GM12878 (cell line): ENCODE data around the gene TK1. TPM values are rescaled to one million over a fixed set of nuclear protein-coding genes. Genes with fewer than 3 reads are reported as not detected.

Source experiments
- DPF2 ChIP-seq: fragments of 450-650 bp; IDR thresholded peaks from 2 replicates; pipeline ENCODE4 v1.6.1; 2017; ENCODE audit warnings: mild to moderate bottlenecking
- FOXK2 ChIP-seq: fragments of 450-650 bp; IDR thresholded peaks from 2 replicates; pipeline ENCODE4 v1.6.1; 2017; ENCODE audit warnings: mild to moderate bottlenecking, moderate library complexity
- HDGF ChIP-seq: fragments of 450-650 bp; IDR thresholded peaks from 2 replicates; pipeline ENCODE4 v1.6.1; 2016; ENCODE audit warnings: antibody characterized with exemption
- KDM1A ChIP-seq: fragments of 200-600 bp; sonication (generic); IDR thresholded peaks from 2 replicates; pipeline ENCODE4 v1.6.1; 2016; ENCODE audit warnings: borderline replicate concordance
- KLF5 ChIP-seq: fragments of 450-650 bp; IDR thresholded peaks from 2 replicates; pipeline ENCODE4 v1.6.1; 2014; ENCODE audit warnings: mild to moderate bottlenecking; ENCODE audit not compliant: partially characterized antibody
- NFXL1 ChIP-seq: fragments of 450-650 bp; IDR thresholded peaks from 2 replicates; pipeline ENCODE4 v1.6.1; 2017; ENCODE audit warnings: antibody characterized with exemption, mild to moderate bottlenecking, borderline replicate concordance
- NFYA ChIP-seq: IDR thresholded peaks from 2 replicates; pipeline ENCODE4 v1.6.1; 2011; ENCODE audit warnings: low read depth, mild to moderate bottlenecking, low read length, improper control_type of control experiment, borderline replicate concordance
- PAX5 ChIP-seq: IDR thresholded peaks from 2 replicates; pipeline ENCODE4 v1.6.1; 2011; ENCODE audit warnings: low read depth, low read length, borderline replicate concordance
- RELA ChIP-seq: fragments of 450-650 bp; IDR thresholded peaks from 2 replicates; pipeline ENCODE4 v1.8.0; 2014; ENCODE audit warnings: borderline replicate concordance; ENCODE audit not compliant: partially characterized antibody
- SUPT20H ChIP-seq: IDR thresholded peaks from 2 replicates; pipeline ENCODE4 v1.6.1; 2011; ENCODE audit warnings: low read depth, mild to moderate bottlenecking, low read length, moderate library complexity, borderline replicate concordance; ENCODE audit not compliant: control insufficient read depth
- TCF12 ChIP-seq: IDR thresholded peaks from 2 replicates; pipeline ENCODE4 v1.6.1; 2011; ENCODE audit warnings: low read depth, mild to moderate bottlenecking, low read length
- ZNF217 ChIP-seq: fragments of 450-650 bp; IDR thresholded peaks from 2 replicates; pipeline ENCODE4 v1.6.1; 2017; ENCODE audit warnings: antibody characterized with exemption, mild to moderate bottlenecking
- ZNF274 ChIP-seq: IDR thresholded peaks from one replicate; pipeline ENCODE4 v1.8.0; 2011; ENCODE audit not compliant: insufficient read length, insufficient read depth
- ZSCAN29 ChIP-seq: fragments of 450-650 bp; IDR thresholded peaks from 2 replicates; pipeline ENCODE4 v1.6.1; 2017; ENCODE audit warnings: mild to moderate bottlenecking, moderate library complexity
- polyA plus RNA-seq, 11 experiments: library from polyadenylated mRNA; depleted of rRNA in 4 of 11; unstranded in 6 of 11; stranded (reverse) in 5 of 11; fragments of >200 nt; fragmentation: Nextera tagmentation in 4 of 11; fragmentation: Illumina TruSeq in 1 of 11; extraction: Ambion mirVana in 4 of 11; extraction: Trizol in 1 of 11; gene quantifications; 1 replicate in 1 of 11; 2 replicates in 10 of 11; pipeline versions ENCODE4 v1.2.1 to v1.2.3, GENCODE V29; 2011 to 2016; ENCODE audit warnings: inconsistent platforms in 2 of 11, missing spikeins in 2 of 11, low read depth in 1 of 11
- total RNA-seq, 4 experiments: library from RNA; depleted of rRNA in 3 of 4; stranded (reverse); fragments of >200 nt in 3 of 4; fragmentation: Illumina TruSeq in 1 of 4; extraction: Trizol in 1 of 4; gene quantifications; 2 replicates each; pipeline versions ENCODE4 v1.2.1 to v1.2.3, GENCODE V29; 2013 to 2021
- TF ChIP-seq, protein P1 (sequence below), 3 experiments: IDR thresholded peaks in 2 of 3; conservative IDR thresholded peaks in 1 of 3; 2 replicates each; pipeline ENCODE4 v1.5.1; 2011; ENCODE audit warnings: low read depth in 3 of 3, low read length in 3 of 3, mild to moderate bottlenecking in 3 of 3, control low read depth in 2 of 3, moderate library complexity in 2 of 3, inconsistent platforms in 1 of 3, mixed read lengths in 1 of 3; ENCODE audit not compliant: control insufficient read depth in 2 of 3, insufficient read depth in 1 of 3; ENCODE audit errors: extremely low read depth in 1 of 3
- TF ChIP-seq, protein P2 (sequence below): IDR thresholded peaks from 2 replicates; pipeline ENCODE4 v1.6.1; 2012; ENCODE audit warnings: mild to moderate bottlenecking, low read depth, low read length
- TF ChIP-seq, protein P3 (sequence below): fragments of 450-650 bp; IDR thresholded peaks from 2 replicates; pipeline ENCODE4 v1.6.1; 2016; ENCODE audit warnings: mild to moderate bottlenecking
- TF ChIP-seq, protein P4 (sequence below): fragments of 450-650 bp; IDR thresholded peaks from 2 replicates; pipeline ENCODE4 v1.6.1; 2018; ENCODE audit warnings: borderline replicate concordance, mild to moderate bottlenecking; ENCODE audit not compliant: partially characterized antibody
- TF ChIP-seq, protein P5 (sequence below): fragments of 450-650 bp; IDR thresholded peaks from 2 replicates; pipeline ENCODE4 v1.6.1; 2017; ENCODE audit warnings: low read depth, mild to moderate bottlenecking, moderate library complexity

The TK1 gene
- total and polyA plus RNA-seq, 10 of the 15 experiments (the other 5 are each of a cell fraction or from before 2014, with no cell fraction given): 4.6 to 175 (median 77.9) TPM

DNA sequence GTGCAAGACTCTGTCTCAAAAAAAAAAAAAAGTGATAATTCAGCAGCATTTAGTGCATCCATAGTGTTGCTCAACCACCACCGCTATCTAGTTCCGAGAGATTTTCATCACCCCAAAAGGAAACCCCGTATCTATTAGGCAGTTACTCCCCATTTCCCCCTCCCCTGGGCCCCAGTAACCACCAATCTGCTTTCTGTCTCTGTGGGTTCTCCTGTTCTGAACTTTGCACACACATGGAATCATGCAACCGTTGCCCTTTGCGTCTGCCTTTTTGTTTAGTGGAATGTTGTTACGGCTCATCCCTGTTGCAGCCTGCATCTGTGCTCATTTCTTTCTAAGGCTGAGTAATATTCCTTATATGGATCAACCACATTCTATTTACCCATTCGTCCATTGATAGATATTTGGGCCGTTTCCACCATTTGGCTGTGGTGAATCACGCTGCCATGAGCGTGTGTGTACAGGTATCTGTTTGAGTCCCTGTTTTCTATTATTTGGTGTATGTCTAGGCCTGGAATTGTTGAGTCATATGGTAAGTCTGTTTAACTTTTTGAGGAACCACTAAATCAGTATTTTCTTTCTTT lies 27.2 kb downstream of the TK1 start (continued):
- TF ChIP-seq, protein P1, sequence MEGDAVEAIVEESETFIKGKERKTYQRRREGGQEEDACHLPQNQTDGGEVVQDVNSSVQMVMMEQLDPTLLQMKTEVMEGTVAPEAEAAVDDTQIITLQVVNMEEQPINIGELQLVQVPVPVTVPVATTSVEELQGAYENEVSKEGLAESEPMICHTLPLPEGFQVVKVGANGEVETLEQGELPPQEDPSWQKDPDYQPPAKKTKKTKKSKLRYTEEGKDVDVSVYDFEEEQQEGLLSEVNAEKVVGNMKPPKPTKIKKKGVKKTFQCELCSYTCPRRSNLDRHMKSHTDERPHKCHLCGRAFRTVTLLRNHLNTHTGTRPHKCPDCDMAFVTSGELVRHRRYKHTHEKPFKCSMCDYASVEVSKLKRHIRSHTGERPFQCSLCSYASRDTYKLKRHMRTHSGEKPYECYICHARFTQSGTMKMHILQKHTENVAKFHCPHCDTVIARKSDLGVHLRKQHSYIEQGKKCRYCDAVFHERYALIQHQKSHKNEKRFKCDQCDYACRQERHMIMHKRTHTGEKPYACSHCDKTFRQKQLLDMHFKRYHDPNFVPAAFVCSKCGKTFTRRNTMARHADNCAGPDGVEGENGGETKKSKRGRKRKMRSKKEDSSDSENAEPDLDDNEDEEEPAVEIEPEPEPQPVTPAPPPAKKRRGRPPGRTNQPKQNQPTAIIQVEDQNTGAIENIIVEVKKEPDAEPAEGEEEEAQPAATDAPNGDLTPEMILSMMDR (IDR thresholded peaks at IDR 0.05 in 2 of 3, conservative IDR thresholded peaks at IDR 0.05 in 1 of 3; ENCODE audit: control insufficient read depth in 2 of 3, extremely low read depth in 1 of 3, insufficient read depth in 1 of 3, low read depth in 3 of 3, low read length in 3 of 3): no peak
- TF ChIP-seq ZNF274 (no peak), ZNF217 (no peak), TCF12 (0 out of 2 replicates have a peak, but pooled peaks have one; percentile 36), DPF2 (peak; percentile 90; the same call in 1 of the 2 replicates), NFYA (no peak), HDGF (no peak), KLF5 (no peak), NFXL1 (no peak), PAX5 (peak; percentile 85), RELA (no peak), FOXK2 (peak; percentile 64), ZSCAN29 (no peak), SUPT20H (no peak), KDM1A (no peak)
- TF ChIP-seq, protein P2, sequence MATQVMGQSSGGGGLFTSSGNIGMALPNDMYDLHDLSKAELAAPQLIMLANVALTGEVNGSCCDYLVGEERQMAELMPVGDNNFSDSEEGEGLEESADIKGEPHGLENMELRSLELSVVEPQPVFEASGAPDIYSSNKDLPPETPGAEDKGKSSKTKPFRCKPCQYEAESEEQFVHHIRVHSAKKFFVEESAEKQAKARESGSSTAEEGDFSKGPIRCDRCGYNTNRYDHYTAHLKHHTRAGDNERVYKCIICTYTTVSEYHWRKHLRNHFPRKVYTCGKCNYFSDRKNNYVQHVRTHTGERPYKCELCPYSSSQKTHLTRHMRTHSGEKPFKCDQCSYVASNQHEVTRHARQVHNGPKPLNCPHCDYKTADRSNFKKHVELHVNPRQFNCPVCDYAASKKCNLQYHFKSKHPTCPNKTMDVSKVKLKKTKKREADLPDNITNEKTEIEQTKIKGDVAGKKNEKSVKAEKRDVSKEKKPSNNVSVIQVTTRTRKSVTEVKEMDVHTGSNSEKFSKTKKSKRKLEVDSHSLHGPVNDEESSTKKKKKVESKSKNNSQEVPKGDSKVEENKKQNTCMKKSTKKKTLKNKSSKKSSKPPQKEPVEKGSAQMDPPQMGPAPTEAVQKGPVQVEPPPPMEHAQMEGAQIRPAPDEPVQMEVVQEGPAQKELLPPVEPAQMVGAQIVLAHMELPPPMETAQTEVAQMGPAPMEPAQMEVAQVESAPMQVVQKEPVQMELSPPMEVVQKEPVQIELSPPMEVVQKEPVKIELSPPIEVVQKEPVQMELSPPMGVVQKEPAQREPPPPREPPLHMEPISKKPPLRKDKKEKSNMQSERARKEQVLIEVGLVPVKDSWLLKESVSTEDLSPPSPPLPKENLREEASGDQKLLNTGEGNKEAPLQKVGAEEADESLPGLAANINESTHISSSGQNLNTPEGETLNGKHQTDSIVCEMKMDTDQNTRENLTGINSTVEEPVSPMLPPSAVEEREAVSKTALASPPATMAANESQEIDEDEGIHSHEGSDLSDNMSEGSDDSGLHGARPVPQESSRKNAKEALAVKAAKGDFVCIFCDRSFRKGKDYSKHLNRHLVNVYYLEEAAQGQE: no peak
- TF ChIP-seq, protein P3, sequence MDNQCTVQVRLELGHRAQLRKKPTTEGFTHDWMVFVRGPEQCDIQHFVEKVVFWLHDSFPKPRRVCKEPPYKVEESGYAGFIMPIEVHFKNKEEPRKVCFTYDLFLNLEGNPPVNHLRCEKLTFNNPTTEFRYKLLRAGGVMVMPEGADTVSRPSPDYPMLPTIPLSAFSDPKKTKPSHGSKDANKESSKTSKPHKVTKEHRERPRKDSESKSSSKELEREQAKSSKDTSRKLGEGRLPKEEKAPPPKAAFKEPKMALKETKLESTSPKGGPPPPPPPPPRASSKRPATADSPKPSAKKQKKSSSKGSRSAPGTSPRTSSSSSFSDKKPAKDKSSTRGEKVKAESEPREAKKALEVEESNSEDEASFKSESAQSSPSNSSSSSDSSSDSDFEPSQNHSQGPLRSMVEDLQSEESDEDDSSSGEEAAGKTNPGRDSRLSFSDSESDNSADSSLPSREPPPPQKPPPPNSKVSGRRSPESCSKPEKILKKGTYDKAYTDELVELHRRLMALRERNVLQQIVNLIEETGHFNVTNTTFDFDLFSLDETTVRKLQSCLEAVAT: peak; percentile 35; the same call in 1 of the 2 replicates
- TF ChIP-seq, protein P4, sequence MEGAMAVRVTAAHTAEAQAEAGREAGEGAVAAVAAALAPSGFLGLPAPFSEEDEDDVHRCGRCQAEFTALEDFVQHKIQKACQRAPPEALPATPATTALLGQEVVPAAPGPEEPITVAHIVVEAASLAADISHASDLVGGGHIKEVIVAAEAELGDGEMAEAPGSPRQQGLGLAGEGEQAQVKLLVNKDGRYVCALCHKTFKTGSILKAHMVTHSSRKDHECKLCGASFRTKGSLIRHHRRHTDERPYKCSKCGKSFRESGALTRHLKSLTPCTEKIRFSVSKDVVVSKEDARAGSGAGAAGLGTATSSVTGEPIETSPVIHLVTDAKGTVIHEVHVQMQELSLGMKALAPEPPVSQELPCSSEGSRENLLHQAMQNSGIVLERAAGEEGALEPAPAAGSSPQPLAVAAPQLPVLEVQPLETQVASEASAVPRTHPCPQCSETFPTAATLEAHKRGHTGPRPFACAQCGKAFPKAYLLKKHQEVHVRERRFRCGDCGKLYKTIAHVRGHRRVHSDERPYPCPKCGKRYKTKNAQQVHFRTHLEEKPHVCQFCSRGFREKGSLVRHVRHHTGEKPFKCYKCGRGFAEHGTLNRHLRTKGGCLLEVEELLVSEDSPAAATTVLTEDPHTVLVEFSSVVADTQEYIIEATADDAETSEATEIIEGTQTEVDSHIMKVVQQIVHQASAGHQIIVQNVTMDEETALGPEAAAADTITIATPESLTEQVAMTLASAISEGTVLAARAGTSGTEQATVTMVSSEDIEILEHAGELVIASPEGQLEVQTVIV: no peak
- TF ChIP-seq, protein P5, sequence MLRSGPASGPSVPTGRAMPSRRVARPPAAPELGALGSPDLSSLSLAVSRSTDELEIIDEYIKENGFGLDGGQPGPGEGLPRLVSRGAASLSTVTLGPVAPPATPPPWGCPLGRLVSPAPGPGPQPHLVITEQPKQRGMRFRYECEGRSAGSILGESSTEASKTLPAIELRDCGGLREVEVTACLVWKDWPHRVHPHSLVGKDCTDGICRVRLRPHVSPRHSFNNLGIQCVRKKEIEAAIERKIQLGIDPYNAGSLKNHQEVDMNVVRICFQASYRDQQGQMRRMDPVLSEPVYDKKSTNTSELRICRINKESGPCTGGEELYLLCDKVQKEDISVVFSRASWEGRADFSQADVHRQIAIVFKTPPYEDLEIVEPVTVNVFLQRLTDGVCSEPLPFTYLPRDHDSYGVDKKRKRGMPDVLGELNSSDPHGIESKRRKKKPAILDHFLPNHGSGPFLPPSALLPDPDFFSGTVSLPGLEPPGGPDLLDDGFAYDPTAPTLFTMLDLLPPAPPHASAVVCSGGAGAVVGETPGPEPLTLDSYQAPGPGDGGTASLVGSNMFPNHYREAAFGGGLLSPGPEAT: peak; percentile 88
